ENCODE data around the gene BUB3.

Gene BUB3

DNA sequence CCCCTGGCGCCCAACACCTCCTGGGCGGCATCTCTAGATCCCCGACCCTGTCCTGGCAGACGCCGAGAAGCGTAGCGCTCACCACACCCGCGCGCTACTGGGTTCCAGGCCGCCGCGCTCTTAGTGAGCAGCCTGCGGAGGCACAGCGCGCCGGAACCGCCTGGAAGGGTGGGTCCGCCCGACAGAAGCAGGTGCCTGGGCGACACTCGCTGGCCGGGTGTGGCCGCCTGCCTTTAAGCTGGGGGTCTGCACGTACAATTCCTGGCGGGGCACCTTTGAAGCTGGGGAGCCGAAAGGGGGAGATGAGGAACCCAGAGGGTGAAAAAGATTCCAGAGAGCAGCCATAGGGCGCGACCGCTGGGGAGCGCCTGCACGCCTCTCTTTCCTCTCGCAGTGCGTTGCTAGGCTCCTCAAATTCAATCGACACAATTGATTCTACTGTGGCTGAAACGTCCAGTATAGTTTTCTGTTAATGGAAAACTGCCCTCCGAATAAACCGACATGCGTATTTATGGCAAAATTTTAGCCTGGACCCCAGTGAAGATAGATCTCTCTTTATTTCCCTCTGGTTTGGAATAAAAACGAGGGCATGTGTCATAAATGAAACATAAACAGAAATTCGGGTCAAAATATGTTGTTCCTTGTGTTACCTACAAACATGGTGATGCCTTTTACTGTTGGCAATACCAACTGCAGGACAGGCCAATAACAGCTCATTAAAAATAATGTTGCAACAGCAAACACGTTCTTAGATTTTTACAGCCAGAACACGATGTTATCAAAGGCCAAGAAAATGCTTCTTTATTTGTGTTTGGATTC, 13.8 kb upstream of the BUB3 start:
- H3K4me2 ChIP-seq (ENCODE audit: low read depth, low read length, poor library complexity, severe bottlenecking) = no peak overlapping the region
- no peaks in the 10 kb centered on the region for H4K20me1 ChIP-seq (ENCODE audit: insufficient read depth, low read length, poor library complexity, severe bottlenecking)
- no peak overlapping the region for H3K9ac ChIP-seq (ENCODE audit: low read depth, low read length, poor library complexity, severe bottlenecking)
- H3K4me3 ChIP-seq (ENCODE audit: low read length, poor library complexity, severe bottlenecking) = no peak overlapping the region
- no peak overlapping the region for H2AFZ ChIP-seq (ENCODE audit: low read length)
- H3K4me1 ChIP-seq (ENCODE audit: insufficient read depth, low read length, poor library complexity, severe bottlenecking) = no peaks in the 10 kb centered on the region
- peaks cover 5% of the 10 kb centered on the region for H3K27me3 ChIP-seq (ENCODE audit: insufficient read depth, low read length, poor library complexity, severe bottlenecking)
- TF ChIP-seq, protein P1, sequence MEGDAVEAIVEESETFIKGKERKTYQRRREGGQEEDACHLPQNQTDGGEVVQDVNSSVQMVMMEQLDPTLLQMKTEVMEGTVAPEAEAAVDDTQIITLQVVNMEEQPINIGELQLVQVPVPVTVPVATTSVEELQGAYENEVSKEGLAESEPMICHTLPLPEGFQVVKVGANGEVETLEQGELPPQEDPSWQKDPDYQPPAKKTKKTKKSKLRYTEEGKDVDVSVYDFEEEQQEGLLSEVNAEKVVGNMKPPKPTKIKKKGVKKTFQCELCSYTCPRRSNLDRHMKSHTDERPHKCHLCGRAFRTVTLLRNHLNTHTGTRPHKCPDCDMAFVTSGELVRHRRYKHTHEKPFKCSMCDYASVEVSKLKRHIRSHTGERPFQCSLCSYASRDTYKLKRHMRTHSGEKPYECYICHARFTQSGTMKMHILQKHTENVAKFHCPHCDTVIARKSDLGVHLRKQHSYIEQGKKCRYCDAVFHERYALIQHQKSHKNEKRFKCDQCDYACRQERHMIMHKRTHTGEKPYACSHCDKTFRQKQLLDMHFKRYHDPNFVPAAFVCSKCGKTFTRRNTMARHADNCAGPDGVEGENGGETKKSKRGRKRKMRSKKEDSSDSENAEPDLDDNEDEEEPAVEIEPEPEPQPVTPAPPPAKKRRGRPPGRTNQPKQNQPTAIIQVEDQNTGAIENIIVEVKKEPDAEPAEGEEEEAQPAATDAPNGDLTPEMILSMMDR (conservative IDR thresholded peaks at IDR 0.05; ENCODE audit: low read length) = no peak
- TF ChIP-seq EZH2phosphoT487 (IDR thresholded peaks at IDR 0.05; ENCODE audit: borderline replicate concordance) = no peak
- H3K9me2 ChIP-seq (replicated peaks; ENCODE audit: low read depth, low read length) = no peaks in the 10 kb centered on the region
- H3K79me2 ChIP-seq (ENCODE audit: insufficient read depth, low read length) = no peaks in the 10 kb centered on the region
- H3F3A ChIP-seq (ENCODE audit: low read depth) = no peaks in the 10 kb centered on the region
- no peaks in the 10 kb centered on the region for H3K9me3 ChIP-seq (ENCODE audit: insufficient read depth, low read depth, low read length)
- H3K36me3 ChIP-seq (ENCODE audit: insufficient read depth, low read length) = no peaks in the 10 kb centered on the region

DNA sequence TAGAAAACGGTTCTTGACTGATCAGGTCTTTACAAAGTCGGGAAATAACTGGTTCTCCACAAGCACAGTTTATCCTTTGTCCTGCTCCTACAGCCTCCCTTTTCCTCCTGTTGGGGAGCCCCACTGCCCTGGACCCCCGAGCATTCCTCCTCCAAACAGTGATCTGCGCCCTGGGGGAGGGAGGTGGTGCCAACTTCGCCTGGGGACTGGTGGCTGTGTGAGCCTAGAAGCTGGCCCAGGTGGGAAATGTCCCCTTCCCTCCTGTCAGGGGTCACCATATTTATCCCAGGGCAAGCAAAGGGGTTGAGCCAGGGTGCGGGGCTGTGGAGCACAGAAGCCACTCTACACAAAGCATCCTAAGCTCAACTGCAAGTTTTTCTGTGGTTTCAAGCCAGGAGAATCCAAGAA, 13.2 kb upstream of the BUB3 start:
- no peaks in the 10 kb centered on the region for H3F3A ChIP-seq (ENCODE audit: low read depth)
- peaks cover 5% of the 10 kb centered on the region for H3K27me3 ChIP-seq (ENCODE audit: insufficient read depth, low read length, poor library complexity, severe bottlenecking)
- no peaks in the 10 kb centered on the region for H3K36me3 ChIP-seq (ENCODE audit: insufficient read depth, low read length)
- no peak overlapping the region for H2AFZ ChIP-seq (ENCODE audit: low read length)
- H3K4me1 ChIP-seq (ENCODE audit: insufficient read depth, low read length, poor library complexity, severe bottlenecking) = no peaks in the 10 kb centered on the region
- H3K9ac ChIP-seq (ENCODE audit: low read depth, low read length, poor library complexity, severe bottlenecking) = no peak overlapping the region
- H3K9me2 ChIP-seq (replicated peaks; ENCODE audit: low read depth, low read length) = no peaks in the 10 kb centered on the region
- H3K9me3 ChIP-seq (ENCODE audit: insufficient read depth, low read depth, low read length) = no peaks in the 10 kb centered on the region
- H4K20me1 ChIP-seq (ENCODE audit: insufficient read depth, low read length, poor library complexity, severe bottlenecking) = no peaks in the 10 kb centered on the region
- H3K79me2 ChIP-seq (ENCODE audit: insufficient read depth, low read length) = no peaks in the 10 kb centered on the region
- no peak overlapping the region for H3K4me3 ChIP-seq (ENCODE audit: low read length, poor library complexity, severe bottlenecking)
- no peak for TF ChIP-seq EZH2phosphoT487 (IDR thresholded peaks at IDR 0.05; ENCODE audit: borderline replicate concordance)
- TF ChIP-seq, protein P1 (conservative IDR thresholded peaks at IDR 0.05; ENCODE audit: low read length) = no peak
- no peak overlapping the region for H3K4me2 ChIP-seq (ENCODE audit: low read depth, low read length, poor library complexity, severe bottlenecking)

DNA sequence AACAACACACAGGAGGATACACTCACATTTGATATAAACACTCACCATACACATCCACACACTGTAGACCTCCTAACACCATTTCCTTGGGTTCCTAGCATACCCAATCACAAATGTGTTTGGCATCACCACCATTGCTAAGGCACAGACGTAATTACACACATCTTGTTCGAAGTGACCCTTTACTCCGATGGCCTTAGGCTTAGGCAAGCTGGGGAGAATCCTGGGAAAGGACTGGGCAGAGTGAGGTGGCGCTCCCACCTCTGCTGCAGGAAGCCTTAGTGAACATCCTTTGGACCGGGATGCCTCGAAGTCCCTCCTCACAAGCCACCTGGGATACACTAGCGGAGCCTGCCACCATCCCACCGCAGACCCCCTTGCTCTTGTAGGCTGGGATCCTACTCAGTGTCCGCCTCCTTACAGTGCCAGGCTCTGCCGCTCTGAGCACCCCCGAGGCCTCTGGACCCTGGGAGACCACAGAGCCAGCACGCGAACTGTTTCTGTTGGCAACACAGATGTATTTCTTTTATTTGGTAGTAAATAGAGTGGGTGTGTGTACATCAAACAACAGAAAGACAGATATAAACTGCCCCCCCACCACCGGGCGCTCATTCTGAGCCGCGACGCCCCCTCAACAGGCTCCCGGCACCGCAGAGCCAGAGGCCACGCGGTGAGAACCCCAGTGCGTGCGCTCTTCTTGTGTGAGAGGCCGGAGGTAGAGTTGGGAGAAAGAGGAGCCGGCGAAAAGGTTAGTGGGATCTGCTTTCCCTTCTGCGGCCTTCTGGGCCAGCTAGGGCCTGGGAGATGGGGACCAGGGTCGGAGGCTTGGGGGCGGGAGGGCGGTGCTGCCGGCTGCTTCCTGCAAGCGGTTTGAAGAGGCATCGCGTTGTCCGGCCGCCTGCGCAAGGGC, 12.2 kb upstream of the BUB3 start:
- Histone ChIP-seq H3K9me3 (ENCODE audit: insufficient read depth, low read depth, low read length) (no peaks in the 10 kb centered on the region), H3K4me3 (ENCODE audit: low read length, poor library complexity, severe bottlenecking) (no peak overlapping the region), H3K36me3 (ENCODE audit: insufficient read depth, low read length) (no peaks in the 10 kb centered on the region), H3F3A (ENCODE audit: low read depth) (no peaks in the 10 kb centered on the region), H3K79me2 (ENCODE audit: insufficient read depth, low read length) (no peaks in the 10 kb centered on the region), H3K27me3 (ENCODE audit: insufficient read depth, low read length, poor library complexity, severe bottlenecking) (peaks cover 5% of the 10 kb centered on the region), H3K9me2 (replicated peaks; ENCODE audit: low read depth, low read length) (no peaks in the 10 kb centered on the region), H3K4me1 (ENCODE audit: insufficient read depth, low read length, poor library complexity, severe bottlenecking) (no peaks in the 10 kb centered on the region), H3K4me2 (ENCODE audit: low read depth, low read length, poor library complexity, severe bottlenecking) (no peak overlapping the region), H4K20me1 (ENCODE audit: insufficient read depth, low read length, poor library complexity, severe bottlenecking) (no peaks in the 10 kb centered on the region), H3K9ac (ENCODE audit: low read depth, low read length, poor library complexity, severe bottlenecking) (no peak overlapping the region), H2AFZ (ENCODE audit: low read length) (no peak overlapping the region)
- TF ChIP-seq, protein P1 (conservative IDR thresholded peaks at IDR 0.05; ENCODE audit: low read length) = no peak
- no peak for TF ChIP-seq EZH2phosphoT487 (IDR thresholded peaks at IDR 0.05; ENCODE audit: borderline replicate concordance)
